SK-N-SH treated with all-trans-retinoic acid at 6 μM for 48 hours (cell line): ENCODE data around the gene CETP.

Experiments
- ATAC-seq: fragments of 200-7000 bp; cut with Tn5 transposase; 3 replicates; pipeline ENCODE4 v1.9.1; 2020; ENCODE audit warnings: mild to moderate bottlenecking, moderate library complexity
- ARNTL ChIP-seq: fragments of 450-650 bp; formaldehyde crosslinking; IDR thresholded peaks from 2 replicates; pipeline ENCODE4 v1.5.0; 2020; ENCODE audit warnings: low read depth, mild to moderate bottlenecking, moderate library complexity, borderline replicate concordance
- BACH2 ChIP-seq: fragments of 250-450 bp; sonication (Bioruptor Pico); IDR thresholded peaks from 2 replicates; pipeline ENCODE4 v1.9.0; 2021; ENCODE audit warnings: mild to moderate bottlenecking, borderline replicate concordance
- CREB5 ChIP-seq: fragments of 250-450 bp; sonication (Bioruptor Pico); IDR thresholded peaks from 2 replicates; pipeline ENCODE4 v1.5.1; 2020; ENCODE audit warnings: low read depth, mild to moderate bottlenecking, moderate library complexity
- CSDC2 ChIP-seq: fragments of 250-450 bp; sonication (Bioruptor Pico); IDR thresholded peaks from 2 replicates; pipeline ENCODE4 v1.5.0; 2020; ENCODE audit warnings: mild to moderate bottlenecking, moderate library complexity
- CSRNP3 ChIP-seq: fragments of 250-450 bp; sonication (Bioruptor Pico); IDR thresholded peaks from 2 replicates; pipeline ENCODE4 v1.5.1; 2021; ENCODE audit warnings: mild to moderate bottlenecking, moderate library complexity
- ESRRG ChIP-seq: fragments of 250-450 bp; sonication (Bioruptor Pico); IDR thresholded peaks from 2 replicates; pipeline ENCODE4 v1.6.1; 2021; ENCODE audit warnings: mild to moderate bottlenecking
- GLIS3 ChIP-seq: fragments of 250-450 bp; sonication (Bioruptor Pico); IDR thresholded peaks from 2 replicates; pipeline ENCODE4 v1.5.0; 2020; ENCODE audit warnings: mild to moderate bottlenecking, moderate library complexity
- ISL1 ChIP-seq: fragments of 250-450 bp; sonication (Bioruptor Pico); IDR thresholded peaks from 2 replicates; pipeline ENCODE4 v2.1.2; 2022; ENCODE audit warnings: mild to moderate bottlenecking, moderate library complexity
- OSR1 ChIP-seq: fragments of 250-450 bp; sonication (Bioruptor Pico); IDR thresholded peaks from 2 replicates; pipeline ENCODE4 v1.8.0; 2022; ENCODE audit warnings: moderate library complexity, mild to moderate bottlenecking, inconsistent platforms
- PATZ1 ChIP-seq: fragments of 250-450 bp; sonication (Bioruptor Pico); IDR thresholded peaks from 2 replicates; pipeline ENCODE4 v1.8.0; 2020; ENCODE audit warnings: mild to moderate bottlenecking, moderate library complexity, borderline replicate concordance
- POU6F1 ChIP-seq: fragments of 250-450 bp; sonication (Bioruptor Pico); IDR thresholded peaks from 2 replicates; pipeline ENCODE4 v1.8.0; 2021; ENCODE audit warnings: low read depth, mild to moderate bottlenecking, moderate library complexity, borderline replicate concordance
- PPARA ChIP-seq: fragments of 250-450 bp; sonication (Bioruptor Pico); IDR thresholded peaks from 2 replicates; pipeline ENCODE4 v1.5.0; 2020; ENCODE audit warnings: mild to moderate bottlenecking, borderline replicate concordance
- RARB ChIP-seq: fragments of 250-450 bp; sonication (Bioruptor Pico); IDR thresholded peaks from 2 replicates; pipeline ENCODE4 v1.8.0; 2021; ENCODE audit warnings: mild to moderate bottlenecking, moderate library complexity
- SNAI2 ChIP-seq: fragments of 250-450 bp; sonication (Bioruptor Pico); IDR thresholded peaks from 2 replicates; pipeline ENCODE4 v1.5.0; 2020; ENCODE audit warnings: mild to moderate bottlenecking, moderate library complexity
- TOX ChIP-seq: fragments of 250-450 bp; sonication (Bioruptor Pico); IDR thresholded peaks from 2 replicates; pipeline ENCODE4 v1.8.0; 2021; ENCODE audit warnings: mild to moderate bottlenecking, moderate library complexity, borderline replicate concordance
- TSHZ2 ChIP-seq: fragments of 250-450 bp; sonication (Bioruptor Pico); IDR thresholded peaks from 2 replicates; pipeline ENCODE4 v1.5.0; 2020; ENCODE audit warnings: mild to moderate bottlenecking, moderate library complexity
- ZFP3 ChIP-seq: fragments of 250-450 bp; sonication (Bioruptor Pico); IDR thresholded peaks from 2 replicates; pipeline ENCODE4 v1.5.0; 2020; ENCODE audit warnings: mild to moderate bottlenecking, moderate library complexity
- ZFP30 ChIP-seq: fragments of 450-650 bp; formaldehyde crosslinking; IDR thresholded peaks from 2 replicates; pipeline ENCODE4 v1.5.0; 2022; ENCODE audit warnings: mild to moderate bottlenecking, moderate library complexity
- ZNF565 ChIP-seq: fragments of 450-650 bp; formaldehyde crosslinking; conservative IDR thresholded peaks from 2 replicates; pipeline ENCODE4 v1.5.0; 2020; ENCODE audit warnings: low read depth, mild to moderate bottlenecking, moderate library complexity
- ZNF70 ChIP-seq: fragments of 450-650 bp; formaldehyde crosslinking; IDR thresholded peaks from 2 replicates; pipeline ENCODE4 v1.5.0; 2020; ENCODE audit warnings: mild to moderate bottlenecking, moderate library complexity
- ZNF8 ChIP-seq: fragments of 450-650 bp; formaldehyde crosslinking; IDR thresholded peaks from 2 replicates; pipeline ENCODE4 v1.5.0; 2020; ENCODE audit warnings: mild to moderate bottlenecking, moderate library complexity

Gene CETP

GRCh38 chr16:56998352-56998751 is 36.6 kb downstream of the CETP start:
- no peak for ATAC-seq
- TF ChIP-seq ZNF565 (CRISPR knock-in tag) (no peak), ARNTL (no peak), GLIS3 (no peak), SNAI2 (CRISPR knock-in tag) (no peak), ZNF70 (CRISPR knock-in tag) (no peak), PATZ1 (no peak), ESRRG (no peak), POU6F1 (CRISPR knock-in tag) (no peak), CSRNP3 (no peak), PPARA (CRISPR knock-in tag) (no peak), CSDC2 (CRISPR knock-in tag) (no peak), RARB (CRISPR knock-in tag) (no peak), BACH2 (no peak), ZFP3 (CRISPR knock-in tag) (no peak), TSHZ2 (CRISPR knock-in tag) (no peak), ZNF8 (CRISPR knock-in tag) (no peak), CREB5 (CRISPR knock-in tag) (no peak), OSR1 (CRISPR knock-in tag) (no peak)

GRCh38 chr16:56998861-56999260 is 37.1 kb downstream of the CETP start:
- TF ChIP-seq OSR1 (CRISPR knock-in tag) (no peak), RARB (CRISPR knock-in tag) (no peak)
- no peak for ATAC-seq

- no peak for TF ChIP-seq ZNF565 (CRISPR knock-in tag)
- no peak for TF ChIP-seq ZNF70 (CRISPR knock-in tag)
- no peak for TF ChIP-seq ARNTL
- no peak for TF ChIP-seq CREB5 (CRISPR knock-in tag)
- no peak for TF ChIP-seq BACH2
- TF ChIP-seq CSRNP3, result no peak
- TF ChIP-seq ZFP30 (CRISPR knock-in tag), result no peak
- no peak for TF ChIP-seq GLIS3
- no peak for TF ChIP-seq ISL1 (CRISPR knock-in tag)
- TF ChIP-seq TOX (CRISPR knock-in tag), result no peak
- no peak for TF ChIP-seq SNAI2 (CRISPR knock-in tag)
- no peak for TF ChIP-seq CSDC2 (CRISPR knock-in tag)
- TF ChIP-seq OSR1 (CRISPR knock-in tag), result no peak
- TF ChIP-seq ZFP3 (CRISPR knock-in tag), result no peak
- TF ChIP-seq ESRRG, result no peak
- no peak for TF ChIP-seq ZNF8 (CRISPR knock-in tag)
- TF ChIP-seq TSHZ2 (CRISPR knock-in tag), result no peak
- no peak; the same call in 2 of the 3 replicates for ATAC-seq
Measured at GRCh38 chr16:56999409-57000270, 37.9 kb downstream of the CETP start.
